Testis (tissue), 3 donors: ENCODE data around the gene ZNF234. TPM values are rescaled to one million over a fixed set of nuclear protein-coding genes. Genes with fewer than 3 reads are reported as not detected.
"Not testable (repeated sequence)": the region's sequence is repeated elsewhere in the genome, so short reads cannot be mapped to it uniquely, and the experiment has no call there.

Source experiments
- DNase-seq: peaks from one replicate; pipeline ENCODE4 v3.0.0-alpha.2; 2019
- H3K27ac ChIP-seq, 2 donors: fragments of 200-600 bp; sonication (generic); one replicate each; pipeline ENCODE4 v1.5.1; 2019
- H3K27me3 ChIP-seq: fragments of 200-600 bp; sonication (generic); one replicate; pipeline ENCODE4 v1.5.1; 2019
- H3K36me3 ChIP-seq: fragments of 200-600 bp; sonication (generic); one replicate; pipeline ENCODE4 v1.5.1; 2017; ENCODE audit warnings: low read depth; ENCODE audit errors: missing control alignments
- H3K4me1 ChIP-seq: fragments of 200-600 bp; sonication (generic); one replicate; pipeline ENCODE4 v1.5.1; 2019
- H3K4me3 ChIP-seq, 2 donors: fragments of 200-600 bp; sonication (generic); one replicate each; pipeline ENCODE4 v1.5.1; 2017 to 2019
- H3K9me3 ChIP-seq: fragments of 200-600 bp; sonication (generic); one replicate; pipeline ENCODE4 v1.5.1; 2017
- CTCF ChIP-seq, 3 experiments: fragments of 450-650 bp in 2 of 3; fragments of 200-600 bp in 1 of 3; sonication (generic) in 1 of 3; IDR thresholded peaks; one replicate each; pipeline ENCODE4 v1.5.1; 2016 to 2019; ENCODE audit warnings: antibody characterized with exemption in 3 of 3, mild to moderate bottlenecking in 2 of 3, moderate library complexity in 1 of 3
- POLR2A ChIP-seq: fragments of 450-650 bp; IDR thresholded peaks from one replicate; pipeline ENCODE4 v1.6.1; 2017; ENCODE audit warnings: antibody characterized with exemption, mild to moderate bottlenecking, moderate library complexity
- WGBS, 2 donors: methylation state at CpG; one replicate each; pipeline ENCODE4 v1.1.5; 2018; 5-methylcytosine and 5-hydroxymethylcytosine counted together
- intact Hi-C: fragments of 100-400 bp; cut with DNase I; formaldehyde crosslinking; loops from one replicate; pipeline ENCODE4 v1.15.1; 2023; ENCODE audit warnings: low total_unique reads
- polyA plus RNA-seq: library from polyadenylated mRNA; stranded (reverse); fragments of 350-450 nt; fragmentation: Illumina TruSeq; extraction: RNeasy Lipid Tissue Mini Kit (QIAGEN cat#74804); gene quantifications from one replicate; pipeline ENCODE4 v1.2.3, GENCODE V29; 2014; ENCODE audit warnings: low read depth, low replicate concordance; ENCODE audit not compliant: insufficient read depth
- total RNA-seq, 2 donors: library from RNA; depleted of rRNA; stranded (reverse); fragments of >200 nt; gene quantifications; one replicate each; pipeline ENCODE4 v1.2.3, GENCODE V29; 2016

ZNF234 gene
- total and polyA plus RNA-seq, 3 donors from 2014 or later, result 3.4 to 8.5 (median 7.9) TPM

- Histone ChIP-seq H3K36me3 (no peaks in the 10 kb centered on the region), H3K27ac (peak within 1 kb of the TSS; percentile 90 to 91), H3K9me3 (no peaks in the 10 kb centered on the region), H3K4me1 (peaks cover 9% of the 10 kb centered on the region), H3K4me3 (peak within 1 kb of the TSS; percentile 71 to 90), H3K27me3 (no peaks in the 10 kb centered on the region)
- peak; percentile 98 for DNase-seq
- WGBS, 2 donors, result 0 to 1% methylated on average over 32 of the region's 32 CpGs
- TF ChIP-seq CTCF (IDR thresholded peaks at IDR 0.05) (no peak), POLR2A (no peak)
- intact Hi-C loops, result no loop called here
Observed at GRCh38 chr19:44164673-44165512, 23.5 kb downstream of the ZNF234 start, which contains the start of gene ZNF226. Gene ZNF226 (plus strand): TSS chr19:44165100. CDS start chr19:44170081, 4,981 bp downstream.

GRCh38 chr19:44170660-44171059 is 29.3 kb downstream of the ZNF234 start:
- H3K36me3 ChIP-seq, intact Hi-C loops, H3K4me3 ChIP-seq, H3K4me1 ChIP-seq, H3K27ac ChIP-seq, H3K27me3 ChIP-seq, H3K9me3 ChIP-seq, DNase-seq: not testable (repeated sequence)
- WGBS, 2 donors, result 92 to 97% methylated on average over 6 of the region's 6 CpGs

GRCh38 chr19:44176590-44176989 is 35.2 kb downstream of the ZNF234 start:
- Histone ChIP-seq H3K4me3 (no peak overlapping the region), H3K36me3 (no peaks in the 10 kb centered on the region), H3K27ac (no peak overlapping the region), H3K9me3 (no peaks in the 10 kb centered on the region), H3K4me1 (no peaks in the 10 kb centered on the region), H3K27me3 (no peaks in the 10 kb centered on the region)
- no peak for DNase-seq
- 92 to 96% methylated on average over 3 of the region's 3 CpGs for WGBS, 2 donors
- TF ChIP-seq CTCF (IDR thresholded peaks at IDR 0.05) (no peak), POLR2A (no peak)
- intact Hi-C loops, result no loop called here

- intact Hi-C loops, result no loop called here
- Histone ChIP-seq H3K27me3 (no peaks in the 10 kb centered on the region), H3K4me1 (no peaks in the 10 kb centered on the region), H3K4me3 (no peak overlapping the region), H3K36me3 (no peaks in the 10 kb centered on the region), H3K27ac (no peak overlapping the region), H3K9me3 (no peaks in the 10 kb centered on the region)
- DNase-seq, result no peak
- TF ChIP-seq CTCF (IDR thresholded peaks at IDR 0.05) (no peak), POLR2A (no peak)
Observed at GRCh38 chr19:44180968-44181367, 39.6 kb downstream of the ZNF234 start.

- no peak overlapping the region for H3K4me3 ChIP-seq
Observed at GRCh38 chr19:44182145-44182544, 40.8 kb downstream of the ZNF234 start.

More at GRCh38 chr19:44182145-44182544, 40.8 kb downstream of the ZNF234 start:
- Histone ChIP-seq H3K36me3 (no peaks in the 10 kb centered on the region), H3K27me3 (no peaks in the 10 kb centered on the region), H3K9me3 (no peaks in the 10 kb centered on the region), H3K4me1 (no peaks in the 10 kb centered on the region), H3K27ac (no peak overlapping the region)
- no peak for DNase-seq
- TF ChIP-seq CTCF (IDR thresholded peaks at IDR 0.05), result no peak
- TF ChIP-seq POLR2A, result no peak
- WGBS, 2 donors, result 70 to 76% methylated on average over 10 of the region's 10 CpGs
- intact Hi-C loops, result no loop called here
